Fibroblast of the aortic adventitia (primary cell): ENCODE results near the gene MOGAT2. TPM values are rescaled to one million over a fixed set of nuclear protein-coding genes. Genes with fewer than 3 reads are reported as not detected.

Experiments used
- DNase-seq: peaks from one replicate; pipeline ENCODE4 v3.0.0-alpha.2; 2010; ENCODE audit warnings: low read depth
- H3K4me3 ChIP-seq: 2 replicates; pipeline ENCODE4 v1.5.1; 2011; ENCODE audit warnings: low read depth, mild to moderate bottlenecking, control low read depth, low read length, moderate library complexity
- CTCF ChIP-seq: IDR thresholded peaks from 2 replicates; pipeline ENCODE4 v1.5.1; 2011; ENCODE audit warnings: mild to moderate bottlenecking, low read length, control low read depth, inconsistent platforms; ENCODE audit not compliant: insufficient read depth
- total RNA-seq: library from RNA; depleted of rRNA; stranded (reverse); fragments of >200 nt; gene quantifications from 2 replicates; pipeline ENCODE4 v1.2.3, GENCODE V29; 2012; ENCODE audit warnings: low replicate concordance

Gene MOGAT2
- not detected in 2 replicates for total RNA-seq

GRCh38 chr11:75717608-75718418 is at the start of gene MOGAT2:
Gene MOGAT2, plus strand, starts transcription at chr11:75717838. Its CDS starts 51 bp downstream, at chr11:75717889.
- no peak for TF ChIP-seq CTCF
- H3K4me3 ChIP-seq, result no peak within 1 kb of the TSS
- no peak for DNase-seq

- peak within 1 kb of the TSS; percentile 61 for H3K4me3 ChIP-seq
- DNase-seq, result peak; percentile 33
- TF ChIP-seq CTCF, result no peak
Observed at GRCh38 chr11:75668451-75669297, 49.0 kb upstream of the MOGAT2 start, which contains the start of gene MAP6. Gene MAP6, minus strand, starts transcription at chr11:75669038. Its CDS starts 669 bp downstream, at chr11:75668369.

GRCh38 chr11:75673977-75674582 is 43.6 kb upstream of the MOGAT2 start:
- peak; percentile 64 for DNase-seq
- no peak for TF ChIP-seq CTCF
- no peak overlapping the region for H3K4me3 ChIP-seq

- TF ChIP-seq CTCF, result no peak
- no peak for DNase-seq
- no peak overlapping the region for H3K4me3 ChIP-seq
Observed at GRCh38 chr11:75677275-75677674, 40.4 kb upstream of the MOGAT2 start.

GRCh38 chr11:75677909-75678308 is 39.7 kb upstream of the MOGAT2 start:
- DNase-seq, result no peak
- no peak for TF ChIP-seq CTCF
- no peak overlapping the region for H3K4me3 ChIP-seq

GRCh38 chr11:75678620-75679259 is 38.9 kb upstream of the MOGAT2 start:
- no peak for DNase-seq
- no peak for TF ChIP-seq CTCF
- no peak overlapping the region for H3K4me3 ChIP-seq
